Stimulated activated CD4-positive, alpha-beta T cell treated with anti-CD3 and anti-CD28 coated beads, TNF-alpha, amount 100 ng/mL, for 24 hours (primary cell): ENCODE measurements around the gene DSTN.
A peak's percentile ranks its signal among the peaks of the same experiment; 100 is the strongest.

Experiments
- DNase-seq, 3 experiments: peaks; one replicate each; pipeline ENCODE4 v3.0.0-alpha.2; 2020; ENCODE audit warnings: low read depth in 3 of 3

DSTN gene

DNA sequence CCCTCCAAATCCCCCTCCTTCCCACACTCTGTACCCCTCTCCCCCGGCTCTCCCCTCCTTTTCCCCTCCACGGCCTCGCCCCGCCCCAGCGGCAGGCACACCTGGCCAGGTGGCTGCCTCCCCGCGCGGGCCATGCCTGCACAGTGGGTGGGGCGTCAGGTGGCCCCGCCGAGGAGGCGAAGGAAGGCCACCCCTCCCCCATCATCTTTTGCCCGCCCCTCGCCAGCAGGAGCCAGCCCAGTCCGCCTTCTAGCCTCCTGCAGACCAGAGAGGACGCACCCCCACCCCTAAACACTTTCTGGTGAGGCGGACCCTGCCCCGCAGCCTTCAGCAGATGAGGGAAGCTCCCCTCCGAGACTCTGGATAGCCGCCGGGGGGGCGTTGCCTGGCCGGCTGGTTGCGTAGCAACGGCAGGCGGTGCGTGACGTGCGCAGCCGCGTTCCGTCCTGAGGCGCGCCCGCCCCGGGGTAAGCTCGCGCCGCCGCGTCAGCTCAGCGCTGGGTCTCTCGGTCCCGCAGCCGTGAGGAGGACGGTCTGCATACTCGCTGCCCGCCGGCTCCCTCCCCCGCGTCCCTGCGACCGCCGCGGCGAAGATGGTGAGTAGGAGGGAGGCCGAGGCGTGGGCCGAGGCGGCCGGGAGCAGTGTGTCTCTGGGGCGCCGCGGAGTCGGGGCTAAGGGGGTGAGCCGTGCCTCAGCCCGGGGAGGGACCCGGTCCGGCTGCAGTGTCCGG lies at the start of gene DSTN:
DSTN (plus strand) TSS at position 460 of the 731 bp plus-strand sequence; CDS start at position 594, 134 bp downstream.
- peak; percentile 74 to 85 (median 76) for DNase-seq

DNA sequence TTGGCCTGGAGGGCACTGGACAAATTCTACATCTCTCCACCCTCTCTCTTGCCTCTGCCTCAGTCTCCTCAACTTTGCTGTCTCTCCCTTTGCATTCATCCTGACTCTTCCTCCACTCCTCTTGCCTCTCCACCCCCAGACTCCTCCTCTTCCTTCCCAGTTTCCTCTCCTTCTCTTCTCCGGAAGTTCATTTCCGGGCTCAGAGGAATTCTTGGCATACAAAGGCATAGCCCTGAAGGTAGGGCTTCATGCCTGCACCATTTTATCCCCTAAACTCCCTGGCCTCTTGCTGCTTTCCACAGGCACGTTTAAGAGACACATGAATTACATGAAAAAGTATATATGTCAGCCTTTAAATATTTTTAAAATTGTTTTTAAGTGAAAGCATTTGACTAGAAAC lies 49.3 kb upstream of the DSTN start:
- DNase-seq, result no peak

GRCh38 chr20:17522528-17522927 lies 47.3 kb upstream of the DSTN start:
- no peak for DNase-seq

DNA sequence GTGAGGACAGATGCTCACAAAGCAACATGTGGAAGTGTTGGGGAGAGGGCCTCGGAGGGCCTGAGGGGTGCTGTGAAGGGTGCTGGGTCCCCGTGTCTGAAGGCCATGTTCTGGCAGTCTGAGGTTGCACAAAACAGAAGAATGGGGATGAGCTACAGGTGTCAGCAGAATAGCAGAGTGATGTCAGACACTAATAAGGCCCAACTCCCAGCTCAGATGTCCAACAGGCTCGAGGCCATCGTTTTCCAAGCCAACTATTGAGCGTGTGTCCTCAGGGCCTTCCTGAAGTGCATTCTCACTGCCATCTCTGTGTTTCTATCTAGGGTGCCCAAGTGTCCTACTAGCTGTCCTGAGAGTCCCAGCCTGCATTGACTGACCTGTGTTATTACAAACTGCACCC lies 46.5 kb upstream of the DSTN start:
- no peak for DNase-seq

DNA sequence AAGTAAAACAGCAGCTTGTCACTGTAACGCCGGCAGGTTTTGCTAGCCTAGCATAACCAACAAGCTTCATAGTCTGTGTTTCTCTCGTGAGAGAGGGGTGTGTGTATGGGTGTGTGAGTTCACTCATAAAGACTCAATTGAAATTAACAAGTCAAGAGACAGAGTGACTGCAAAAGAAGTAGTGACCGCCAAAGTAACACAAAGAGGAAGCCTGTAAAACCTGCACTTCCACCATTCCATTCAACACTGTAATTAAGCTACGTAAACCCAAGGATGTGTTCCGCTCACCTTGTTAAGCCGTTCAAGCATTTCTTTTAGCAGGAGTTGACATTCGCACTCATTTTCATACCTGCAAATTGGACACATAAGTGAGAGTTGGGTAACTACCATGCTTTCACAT lies 45.3 kb upstream of the DSTN start:
- no peak for DNase-seq

- DNase-seq, result no peak
These were observed 44.7 kb upstream of the DSTN start for GRCh38 chr20:17525132-17525531.

GRCh38 chr20:17525650-17526049 lies 44.2 kb upstream of the DSTN start:
- DNase-seq, result no peak

GRCh38 chr20:17529586-17529985 lies 40.3 kb upstream of the DSTN start:
- no peak for DNase-seq

- DNase-seq, result no peak
These were observed 39.7 kb upstream of the DSTN start for GRCh38 chr20:17530153-17530552.

DNA sequence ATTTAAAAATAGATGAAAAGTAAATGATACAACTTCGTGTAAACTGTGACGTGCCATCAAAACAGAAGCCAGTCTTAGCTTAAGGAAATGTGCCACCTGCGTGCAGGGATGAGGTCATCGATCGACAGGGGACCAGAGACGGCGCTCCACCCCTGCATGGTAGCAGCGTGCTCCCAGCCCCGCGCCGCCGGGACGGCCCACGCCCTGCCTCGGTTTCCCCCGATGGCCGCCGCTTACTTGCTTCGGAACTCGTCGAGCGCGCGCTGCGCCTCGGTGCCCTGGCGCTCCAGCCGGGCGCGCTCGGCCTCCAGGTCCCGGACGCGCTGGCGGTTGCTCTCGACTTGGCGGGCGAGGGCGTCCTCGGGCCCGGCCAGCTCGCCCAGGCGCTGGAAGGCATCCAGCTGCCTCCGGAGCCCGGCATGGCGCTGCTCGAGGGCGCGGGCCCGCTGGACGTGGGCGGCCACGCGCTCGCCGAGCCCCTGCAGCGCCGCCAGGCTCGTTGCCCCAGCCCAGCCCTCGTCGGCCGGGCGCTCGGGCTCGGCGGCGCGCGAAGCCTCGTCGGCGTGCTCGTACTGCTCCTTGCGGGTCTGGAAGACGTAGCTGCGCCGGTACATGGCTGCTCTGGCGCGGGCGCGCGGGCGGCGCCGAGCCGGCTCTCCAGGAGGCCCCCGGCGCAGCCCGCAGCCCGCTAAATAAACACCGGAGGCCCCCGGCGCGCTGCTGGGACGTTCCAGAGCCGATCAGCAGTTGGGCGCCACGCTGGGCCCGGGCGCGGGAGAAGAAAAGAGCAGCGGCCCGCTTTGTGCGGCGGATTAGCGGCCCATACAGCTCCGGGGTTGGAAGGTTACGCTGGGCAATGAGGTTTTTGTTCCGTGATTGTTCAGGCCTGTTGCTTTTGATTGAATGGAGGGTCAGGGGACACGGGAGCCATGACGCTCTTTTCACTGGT lies 38.9 kb upstream of the DSTN start, which contains the start of gene BFSP1:
BFSP1 (minus strand) TSS at position 664 of the 949 bp plus-strand sequence; CDS start at position 614, 50 bp downstream.
- peak in 2 of 3 experiments; percentile 9 to 45 for DNase-seq

DNA sequence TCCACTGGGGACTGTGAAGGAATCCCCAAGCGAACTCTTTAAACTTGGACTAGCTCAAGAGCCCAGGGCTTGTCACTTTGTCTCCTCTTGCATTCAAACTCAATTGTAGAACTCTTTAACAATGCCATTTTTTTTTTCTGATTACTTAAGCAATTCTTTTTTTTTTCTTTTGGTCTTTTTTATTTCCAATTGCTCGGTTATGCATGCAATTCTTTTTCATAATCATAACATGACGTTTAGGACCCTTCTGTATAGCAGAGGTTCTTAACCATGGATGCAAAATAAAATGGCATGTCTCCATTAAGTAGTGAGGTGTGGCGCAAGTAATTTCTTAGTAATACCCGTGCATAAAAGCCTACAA lies 38.2 kb upstream of the DSTN start:
- DNase-seq, result no peak

- no peak for DNase-seq
These were observed 36.5 kb upstream of the DSTN start for GRCh38 chr20:17533396-17533795.

DNA sequence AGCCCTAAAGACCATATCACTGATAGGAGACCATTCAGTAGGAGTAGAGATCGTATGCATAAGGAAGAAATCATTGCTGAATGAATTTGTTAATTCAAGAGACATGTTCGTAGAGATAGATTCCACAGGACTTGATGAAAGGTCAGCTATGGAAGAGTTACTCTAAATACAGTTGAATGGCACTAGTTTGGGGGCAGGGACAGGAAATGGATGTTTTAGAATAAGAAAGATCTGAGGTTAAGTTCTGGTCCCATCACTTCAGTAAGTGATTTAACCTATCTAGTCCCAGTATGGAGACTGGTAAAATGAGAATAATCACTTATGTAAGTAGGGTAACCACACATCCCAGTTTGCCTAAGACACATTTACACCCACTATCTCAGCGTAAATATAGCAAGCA lies 35.8 kb upstream of the DSTN start:
- DNase-seq, result no peak

DNA sequence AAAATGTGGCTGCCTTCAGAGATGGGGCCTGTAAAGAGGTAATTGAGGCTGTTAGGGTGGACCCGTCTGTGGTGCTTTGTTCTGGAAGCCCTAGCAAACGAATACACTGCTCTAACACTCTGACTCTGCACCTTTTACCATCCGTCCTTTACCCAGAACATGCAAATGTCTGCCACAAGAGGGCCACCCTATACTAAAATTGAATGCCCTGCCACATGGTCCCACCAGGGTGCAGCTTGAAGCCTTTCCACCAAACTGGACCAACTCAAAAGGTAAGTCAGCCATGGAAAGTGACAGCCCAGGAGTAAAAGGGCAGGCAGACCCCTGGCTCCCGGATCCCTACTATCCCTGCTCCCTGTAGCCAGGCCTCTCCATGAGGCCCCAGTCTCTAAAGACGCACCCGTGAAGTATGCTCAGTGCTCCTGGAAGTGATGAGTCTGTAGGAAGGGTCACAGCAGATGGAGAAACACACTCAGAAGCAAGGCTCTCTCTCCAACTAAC lies 32.9 kb upstream of the DSTN start:
- peak in 2 of 3 experiments; percentile 44 to 54 for DNase-seq

DNA sequence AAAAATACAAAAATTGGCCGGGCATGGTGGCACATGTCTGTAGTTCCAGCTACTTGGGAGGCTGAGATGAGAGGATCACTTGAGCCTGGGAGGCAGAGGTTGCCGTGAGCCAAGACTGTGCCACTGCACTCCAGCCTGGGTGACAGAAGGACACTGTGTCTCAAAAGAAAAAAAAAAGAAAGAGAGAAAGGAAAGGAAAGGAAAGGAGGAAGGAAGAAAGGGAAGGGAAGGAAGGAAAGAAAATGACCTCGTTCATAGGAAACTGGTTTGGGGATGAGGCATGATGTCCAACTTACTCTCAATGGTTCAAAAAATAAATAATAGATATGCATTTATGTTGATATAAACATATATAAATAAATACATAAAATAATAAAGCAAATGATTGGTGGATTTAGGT lies 31.9 kb upstream of the DSTN start:
- DNase-seq, result no peak

DNA sequence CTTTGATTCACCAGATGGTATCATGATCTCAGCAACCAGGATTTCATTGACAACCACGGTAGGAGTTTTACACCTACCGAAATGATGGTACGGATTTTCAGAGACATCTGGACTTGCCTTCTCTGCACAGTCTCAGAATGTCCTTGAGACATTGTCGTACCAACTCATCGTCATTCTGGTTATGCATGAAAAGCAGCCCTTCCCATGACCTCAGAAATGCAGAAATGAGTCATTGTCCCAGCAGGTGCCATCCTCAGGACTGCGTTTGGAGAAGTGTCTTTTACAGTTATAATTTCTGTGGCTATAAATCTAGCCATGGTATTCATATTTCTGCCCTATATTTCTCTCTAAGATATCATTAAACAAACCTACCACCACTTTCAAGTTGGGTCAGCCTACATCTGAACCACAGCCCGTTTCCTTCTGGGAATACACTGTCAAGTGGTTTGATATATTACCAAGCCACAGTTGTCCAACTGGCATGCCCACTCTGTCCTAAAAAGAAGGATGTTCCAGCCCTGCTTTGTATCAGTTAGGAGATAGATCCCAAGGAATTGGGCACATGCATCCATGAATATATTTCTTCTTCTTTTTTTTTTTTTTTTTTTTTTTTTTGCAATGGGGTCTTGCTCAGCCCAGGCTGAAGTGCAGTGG lies 31.2 kb upstream of the DSTN start:
- DNase-seq, result no peak

DNA sequence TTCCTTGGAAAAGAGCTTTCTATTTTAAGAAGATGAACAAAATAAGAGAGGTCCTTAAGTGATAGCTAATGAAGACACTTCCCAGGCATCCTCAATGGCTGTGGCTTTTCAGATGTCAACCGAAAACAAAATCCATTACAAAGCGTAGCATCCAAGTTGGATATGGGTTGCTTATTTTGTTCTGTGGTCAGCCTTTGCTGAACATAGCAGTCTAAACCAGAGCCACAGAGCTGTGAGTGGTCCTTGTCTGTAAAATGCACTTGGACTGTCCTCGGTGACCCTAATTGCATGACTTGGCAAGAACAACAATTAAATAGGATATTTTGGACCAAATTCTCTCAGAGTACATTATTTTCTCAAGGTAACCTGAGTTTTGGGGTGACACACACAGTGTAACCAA lies 28.3 kb upstream of the DSTN start:
- DNase-seq, result no peak

DNA sequence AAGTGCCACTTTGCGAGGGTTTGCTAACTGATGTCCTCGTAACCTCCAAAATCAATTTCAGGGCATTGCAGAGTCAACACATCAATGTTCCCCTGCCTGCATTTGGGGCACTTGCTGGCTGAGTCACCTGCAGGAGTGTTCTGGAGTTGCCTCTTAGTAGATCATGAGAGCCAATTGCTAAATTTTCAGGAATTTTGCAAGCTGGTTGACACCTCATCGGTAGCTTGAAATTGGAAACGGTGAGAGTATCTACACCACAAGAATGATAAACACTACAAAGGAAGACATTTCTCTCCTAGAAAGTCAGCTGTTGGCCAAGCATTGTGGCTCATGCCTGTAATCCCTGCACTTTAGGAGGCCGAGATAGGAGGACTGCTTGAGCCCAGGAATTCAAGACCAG lies 27.9 kb upstream of the DSTN start:
- no peak for DNase-seq

GRCh38 chr20:17542481-17542880 lies 27.4 kb upstream of the DSTN start:
- no peak for DNase-seq

- no peak for DNase-seq
These were observed 26.9 kb upstream of the DSTN start for GRCh38 chr20:17542993-17543412.

DNA sequence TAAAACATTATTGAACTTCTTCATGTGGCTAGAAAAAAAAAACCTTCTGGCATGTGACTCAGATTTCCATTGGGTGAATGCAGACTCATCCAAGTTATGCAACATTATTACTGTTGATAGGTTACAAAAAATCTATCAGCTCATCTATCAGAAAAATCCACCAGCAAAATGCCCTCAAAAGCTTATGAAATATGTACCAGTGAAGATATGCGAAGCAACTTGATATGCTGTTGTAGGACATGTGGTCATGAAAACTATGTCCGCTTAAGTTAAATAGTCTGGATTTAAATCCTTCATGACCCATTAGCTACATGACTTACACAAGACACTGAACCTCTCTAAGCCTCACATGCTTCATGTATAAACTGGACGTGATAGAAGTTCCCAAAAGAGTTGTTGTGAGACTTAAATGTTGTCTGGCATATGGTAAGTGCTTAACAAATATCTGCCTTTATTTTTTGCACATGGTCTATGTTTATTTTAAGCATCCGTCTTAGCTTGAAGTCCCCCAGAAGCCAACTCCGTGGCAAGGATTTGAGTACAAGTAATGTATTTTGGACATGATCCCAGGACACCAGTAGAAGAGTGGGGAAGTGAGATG lies 26.2 kb upstream of the DSTN start:
- DNase-seq, result no peak

DNA sequence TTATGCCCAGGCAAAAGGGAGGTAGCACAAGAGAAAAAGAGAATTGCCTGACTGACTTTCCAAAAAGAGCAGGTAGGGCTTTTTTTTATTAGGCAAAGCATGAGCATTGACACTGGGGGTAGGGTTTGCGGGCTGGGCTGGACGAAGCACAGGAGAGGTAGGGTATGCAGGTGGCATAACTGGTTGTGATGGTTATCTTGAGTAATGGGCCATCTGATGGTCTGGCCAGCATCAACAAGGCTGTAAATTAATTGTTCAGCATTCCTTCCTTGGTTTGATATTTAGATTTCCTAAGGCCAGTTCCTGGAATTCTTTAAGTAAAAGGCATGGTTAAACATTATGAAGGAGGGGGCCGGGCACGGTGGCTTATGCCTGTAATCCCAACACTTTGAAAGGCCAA lies 24.7 kb upstream of the DSTN start:
- no peak for DNase-seq
